ENCODE results near the gene KLF2. TPM values are rescaled to one million over a fixed set of nuclear protein-coding genes. Genes with fewer than 3 reads are reported as not detected.
A peak's percentile ranks its signal among the peaks of the same experiment; 100 is the strongest.

Gene KLF2
- total RNA-seq, 3 donors from 2014 or later (not counting 1 experiment from before 2014, with no cell fraction given) = 246 to 645 (median 377) TPM

DNA sequence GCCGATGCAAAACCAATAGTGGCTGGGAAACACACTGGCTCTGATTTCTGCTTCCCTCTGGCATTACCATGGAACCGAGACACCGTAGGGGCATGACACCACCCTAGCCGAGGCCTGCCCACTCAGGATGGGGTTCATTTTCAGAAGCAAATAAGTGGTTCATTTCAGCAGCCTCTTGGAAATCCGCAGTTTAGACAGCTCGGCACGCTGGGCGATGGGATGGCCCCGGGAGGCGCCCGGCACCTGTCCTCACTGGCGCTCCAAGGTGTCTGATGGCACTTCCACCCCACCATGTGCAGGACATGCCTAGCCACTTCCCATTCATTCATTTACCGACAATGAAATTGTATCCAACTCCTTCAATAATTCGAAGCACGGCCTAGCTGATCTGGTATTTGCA is 33.8 kb downstream of the KLF2 start:
- intact Hi-C loops (cut with micrococcal nuclease) = no loop called here
- 98% methylated on average over 15 of the region's 15 CpGs for WGBS (ENCODE audit: insufficient coverage)
- no peaks in the 10 kb centered on the region for H3K36me3 ChIP-seq (ENCODE audit: control insufficient read depth, insufficient read depth, low read length)
- H3K4me3 ChIP-seq (ENCODE audit: low read length) = no peak overlapping the region
- no peaks in the 10 kb centered on the region for H3K27me3 ChIP-seq (ENCODE audit: control insufficient read depth, insufficient read depth, low read length)
- Mint-ChIP-seq H3K9me3 (no peaks in the 10 kb centered on the region), H3K27ac (peak overlapping the region in 1 of 2 donors; percentile 43), H3K36me3 (no peaks in the 10 kb centered on the region), H3K4me3 (no peak overlapping the region), H3K4me1 (peaks cover 38 to 54% of the 10 kb centered on the region in 2 donors), H3K27me3 (ENCODE audit: low read depth in 2 of 2) (no peaks in the 10 kb centered on the region)
- ATAC-seq = no peak
- no peaks in the 10 kb centered on the region for H3K9me3 ChIP-seq (ENCODE audit: control insufficient read depth, insufficient read depth, low read length)
- no peak overlapping the region for H3K27ac ChIP-seq (ENCODE audit: low read length)
- peaks cover 67% of the 10 kb centered on the region for H3K4me1 ChIP-seq (ENCODE audit: control insufficient read depth, insufficient read depth, low read length)
- no peak for DNase-seq
- no peak for TF ChIP-seq CTCF (IDR thresholded peaks at IDR 0.05)

DNA sequence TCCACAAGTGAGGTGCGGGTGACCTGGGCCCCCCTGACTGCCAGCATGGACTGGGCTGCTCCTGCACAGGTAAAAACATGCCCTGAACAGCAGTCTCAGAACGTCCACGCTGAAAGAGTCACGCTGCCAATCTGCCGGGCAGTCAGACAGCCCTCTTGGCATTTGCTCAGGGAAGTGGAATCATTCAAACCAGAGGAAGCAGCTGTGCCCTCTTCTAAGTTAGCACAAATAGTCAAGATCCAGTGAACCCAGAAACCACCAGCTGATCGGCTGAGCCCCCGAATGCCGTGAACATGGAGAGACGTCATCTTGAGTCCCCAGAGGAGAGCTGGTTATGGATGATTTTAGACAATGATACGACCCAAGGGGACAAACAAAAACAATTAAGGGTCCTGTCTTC is 34.4 kb downstream of the KLF2 start:
- Mint-ChIP-seq H3K9me3 (no peaks in the 10 kb centered on the region), H3K36me3 (no peaks in the 10 kb centered on the region), H3K27ac (peak overlapping the region in 1 of 2 donors; percentile 43), H3K4me1 (peaks cover 45 to 54% of the 10 kb centered on the region in 2 donors), H3K4me3 (no peak overlapping the region), H3K27me3 (ENCODE audit: low read depth in 2 of 2) (no peaks in the 10 kb centered on the region)
- ATAC-seq (no peak), DNase-seq (no peak)
- H3K4me1 ChIP-seq (ENCODE audit: control insufficient read depth, insufficient read depth, low read length) = peaks cover 73% of the 10 kb centered on the region
- no peaks in the 10 kb centered on the region for H3K27me3 ChIP-seq (ENCODE audit: control insufficient read depth, insufficient read depth, low read length)
- no peak for TF ChIP-seq CTCF (IDR thresholded peaks at IDR 0.05)
- H3K9me3 ChIP-seq (ENCODE audit: control insufficient read depth, insufficient read depth, low read length) = no peaks in the 10 kb centered on the region
- intact Hi-C loops (cut with micrococcal nuclease) = no loop called here
- H3K36me3 ChIP-seq (ENCODE audit: control insufficient read depth, insufficient read depth, low read length) = no peaks in the 10 kb centered on the region
- WGBS (ENCODE audit: insufficient coverage) = 63% methylated on average over 10 of the region's 10 CpGs
- H3K27ac ChIP-seq (ENCODE audit: low read length) = no peak overlapping the region
- no peak overlapping the region for H3K4me3 ChIP-seq (ENCODE audit: low read length)

DNA sequence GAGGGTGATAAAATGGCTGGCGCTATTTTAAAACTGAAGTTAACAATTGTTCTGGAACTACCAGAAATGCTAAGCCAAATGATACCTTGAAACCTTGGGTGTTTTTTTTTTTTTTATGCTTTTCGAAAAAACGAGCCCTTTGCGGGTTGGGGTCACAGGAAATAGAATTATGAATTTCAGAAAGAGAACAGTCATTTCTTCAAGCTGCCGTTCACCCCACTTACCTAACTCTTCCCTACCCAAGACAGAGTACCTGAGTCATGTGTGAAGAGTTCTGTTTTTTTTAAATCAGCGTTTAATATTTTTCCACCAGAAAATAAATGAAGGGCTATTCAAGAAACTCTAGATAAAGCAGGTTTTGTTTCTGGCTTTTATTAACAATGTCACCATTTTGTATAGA is 35.3 kb downstream of the KLF2 start:
- H3K4me1 Mint-ChIP-seq = peaks cover 48 to 49% of the 10 kb centered on the region in 2 donors
- no peaks in the 10 kb centered on the region for H3K9me3 Mint-ChIP-seq
- no peak overlapping the region for H3K27ac Mint-ChIP-seq
- no peaks in the 10 kb centered on the region for H3K9me3 ChIP-seq (ENCODE audit: control insufficient read depth, insufficient read depth, low read length)
- peaks cover 76% of the 10 kb centered on the region for H3K4me1 ChIP-seq (ENCODE audit: control insufficient read depth, insufficient read depth, low read length)
- no peak overlapping the region for H3K4me3 Mint-ChIP-seq
- DNase-seq (no peak), ATAC-seq (no peak)
- H3K4me3 ChIP-seq (ENCODE audit: low read length) = no peak overlapping the region
- no peak for TF ChIP-seq CTCF (IDR thresholded peaks at IDR 0.05)
- H3K36me3 ChIP-seq (ENCODE audit: control insufficient read depth, insufficient read depth, low read length) = no peaks in the 10 kb centered on the region
- no peak overlapping the region for H3K27ac ChIP-seq (ENCODE audit: low read length)
- no peaks in the 10 kb centered on the region for H3K27me3 ChIP-seq (ENCODE audit: control insufficient read depth, insufficient read depth, low read length)
- intact Hi-C loops (cut with micrococcal nuclease) = no loop called here
- no peaks in the 10 kb centered on the region for H3K27me3 Mint-ChIP-seq (ENCODE audit: low read depth in 2 of 2)
- WGBS (ENCODE audit: insufficient coverage) = 84% methylated on average over 4 of the region's 6 CpGs
- H3K36me3 Mint-ChIP-seq = no peaks in the 10 kb centered on the region

GRCh38 chr19:16360738-16361137 is 36.1 kb downstream of the KLF2 start:
- Histone ChIP-seq H3K27ac (ENCODE audit: low read length) (no peak overlapping the region), H3K4me1 (ENCODE audit: control insufficient read depth, insufficient read depth, low read length) (peaks cover 78% of the 10 kb centered on the region), H3K36me3 (ENCODE audit: control insufficient read depth, insufficient read depth, low read length) (no peaks in the 10 kb centered on the region), H3K9me3 (ENCODE audit: control insufficient read depth, insufficient read depth, low read length) (no peaks in the 10 kb centered on the region), H3K4me3 (ENCODE audit: low read length) (no peak overlapping the region), H3K27me3 (ENCODE audit: control insufficient read depth, insufficient read depth, low read length) (no peaks in the 10 kb centered on the region)
- H3K36me3 Mint-ChIP-seq = no peaks in the 10 kb centered on the region
- H3K4me1 Mint-ChIP-seq = peaks cover 40 to 48% of the 10 kb centered on the region in 2 donors
- H3K9me3 Mint-ChIP-seq = no peaks in the 10 kb centered on the region
- H3K27me3 Mint-ChIP-seq (ENCODE audit: low read depth in 2 of 2) = no peaks in the 10 kb centered on the region
- no peak overlapping the region for H3K4me3 Mint-ChIP-seq
- ATAC-seq (no peak), DNase-seq (no peak)
- no peak for TF ChIP-seq CTCF (IDR thresholded peaks at IDR 0.05)
- no peak overlapping the region for H3K27ac Mint-ChIP-seq
- intact Hi-C loops (cut with micrococcal nuclease) = no loop called here
- WGBS (ENCODE audit: insufficient coverage) = 79% methylated on average over 10 of the region's 10 CpGs

Measured in natural killer cell (primary cell).